Measurements from ENCODE around the gene ITPR1. TPM values are rescaled to one million over a fixed set of nuclear protein-coding genes. Genes with fewer than 3 reads are reported as not detected.

Gene ITPR1
- total RNA-seq, 1 experiment from 2014 or later, result 48.5 TPM

DNA sequence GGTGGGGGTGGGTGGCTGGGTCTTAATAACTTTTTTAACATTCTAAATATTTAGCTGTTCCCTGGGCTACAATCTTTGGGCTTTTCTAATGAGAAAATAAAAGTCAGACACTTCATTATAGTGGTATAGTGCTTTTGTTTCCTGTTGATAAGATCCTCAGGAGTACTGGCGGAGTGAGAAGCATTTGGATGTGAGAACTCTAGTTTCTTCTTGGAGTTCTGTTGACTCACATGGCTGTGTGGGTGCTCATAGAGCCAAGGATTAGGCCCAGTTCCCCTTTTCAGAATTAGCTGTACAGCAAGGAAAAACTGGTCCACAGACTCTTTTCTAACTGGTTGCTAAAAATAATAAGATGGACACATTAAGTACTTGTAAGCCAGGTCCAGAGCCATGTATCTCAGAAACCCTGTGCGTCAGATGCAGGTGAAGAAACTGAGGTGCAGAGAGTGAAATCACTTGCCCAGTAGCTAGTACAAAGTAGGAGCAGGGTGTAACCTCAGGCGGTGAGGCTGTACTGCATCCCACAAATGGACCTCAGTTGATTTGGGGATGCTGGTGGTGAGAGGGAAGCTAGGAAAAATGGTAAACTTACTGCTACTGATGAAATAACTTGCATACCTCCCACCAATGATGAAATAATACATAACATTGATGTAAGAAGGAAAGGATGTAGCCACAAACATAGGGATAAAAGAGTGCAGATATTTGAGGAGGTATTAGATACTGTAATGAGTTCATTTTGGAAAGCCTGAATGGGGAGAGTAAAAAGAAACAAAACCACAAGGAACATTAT lies 2.3 kb downstream of the ITPR1 start:
- Histone ChIP-seq H3F3A (ENCODE audit: low read length, unreplicated experiment) (no peaks in the 10 kb centered on the region), H3K27ac (ENCODE audit: low read length) (no peak overlapping the region), H3K9ac (ENCODE audit: low read length) (no peak overlapping the region), H3K79me2 (ENCODE audit: low read length) (peaks cover 29% of the 10 kb centered on the region; the same call in 1 of the 2 replicates), H2AFZ (ENCODE audit: low read length) (no peak overlapping the region), H3K4me1 (ENCODE audit: insufficient read depth, low read length) (peaks cover 29% of the 10 kb centered on the region), H4K20me1 (ENCODE audit: low read length) (peaks cover 9% of the 10 kb centered on the region; the same call in 1 of the 2 replicates), H3K9me3 (ENCODE audit: low read length) (no peaks in the 10 kb centered on the region), H3K4me2 (ENCODE audit: low read length) (peak overlapping the region; percentile 91), H3K4me3 (ENCODE audit: low read length) (peak overlapping the region; percentile 80), H3K36me3 (ENCODE audit: low read depth, low read length) (no peaks in the 10 kb centered on the region), H3K27me3 (ENCODE audit: low read length) (no peaks in the 10 kb centered on the region), H3K9me2 (replicated peaks; ENCODE audit: low read length) (no peaks in the 10 kb centered on the region)
- no peak for TF ChIP-seq EZH2 (IDR thresholded peaks at IDR 0.05; ENCODE audit: low read length, unreplicated experiment)
- no peak for TF ChIP-seq CTCF (conservative IDR thresholded peaks at IDR 0.05; ENCODE audit: low read depth, low read length)
- no peak for TF ChIP-seq EZH2phosphoT487 (IDR thresholded peaks at IDR 0.05; ENCODE audit: borderline replicate concordance, low read length)
- intact Hi-C loops (cut with micrococcal nuclease), result no loop called here
- ATAC-seq (no peak), DNase-seq (no peak)
- POLR2A ChIA-PET (ENCODE audit: unreplicated experiment), result no interaction called here
- CTCF ChIA-PET, result no interaction called here
- no TSS peak for BruUV-seq (replicated peaks)

GRCh38 chr3:4496087-4496452 lies 2.9 kb downstream of the ITPR1 start:
- peak overlapping the region; percentile 91 for H3K4me2 ChIP-seq (ENCODE audit: low read length)
- no peak for ATAC-seq
- no peak for TF ChIP-seq CTCF (conservative IDR thresholded peaks at IDR 0.05; ENCODE audit: low read depth, low read length)
- TF ChIP-seq EZH2phosphoT487 (IDR thresholded peaks at IDR 0.05; ENCODE audit: borderline replicate concordance, low read length), result no peak
- no peak for TF ChIP-seq EZH2 (IDR thresholded peaks at IDR 0.05; ENCODE audit: low read length, unreplicated experiment)
- H3K36me3 ChIP-seq (ENCODE audit: low read depth, low read length), result no peaks in the 10 kb centered on the region
- H3K4me3 ChIP-seq (ENCODE audit: low read length), result peak overlapping the region; percentile 80; the same call in 1 of the 2 replicates
- peaks cover 9% of the 10 kb centered on the region; the same call in 1 of the 2 replicates for H4K20me1 ChIP-seq (ENCODE audit: low read length)
- no peak overlapping the region for H3K27ac ChIP-seq (ENCODE audit: low read length)
- ChIA-PET POLR2A (ENCODE audit: unreplicated experiment) (no interaction called here), CTCF (no interaction called here)
- no peaks in the 10 kb centered on the region for H3K9me3 ChIP-seq (ENCODE audit: low read length)
- no peak overlapping the region for H2AFZ ChIP-seq (ENCODE audit: low read length)
- no peak overlapping the region for H3K9ac ChIP-seq (ENCODE audit: low read length)
- no peaks in the 10 kb centered on the region for H3K9me2 ChIP-seq (replicated peaks; ENCODE audit: low read length)
- no peaks in the 10 kb centered on the region for H3K27me3 ChIP-seq (ENCODE audit: low read length)
- no TSS peak for BruUV-seq (replicated peaks)
- peaks cover 29% of the 10 kb centered on the region for H3K4me1 ChIP-seq (ENCODE audit: insufficient read depth, low read length)
- no peaks in the 10 kb centered on the region for H3F3A ChIP-seq (ENCODE audit: low read length, unreplicated experiment)
- intact Hi-C loops (cut with micrococcal nuclease), result no loop called here
- peaks cover 29% of the 10 kb centered on the region; the same call in 1 of the 2 replicates for H3K79me2 ChIP-seq (ENCODE audit: low read length)
- no peak for DNase-seq
